ENCODE measurements around the gene MED22.

The MED22 gene

DNA sequence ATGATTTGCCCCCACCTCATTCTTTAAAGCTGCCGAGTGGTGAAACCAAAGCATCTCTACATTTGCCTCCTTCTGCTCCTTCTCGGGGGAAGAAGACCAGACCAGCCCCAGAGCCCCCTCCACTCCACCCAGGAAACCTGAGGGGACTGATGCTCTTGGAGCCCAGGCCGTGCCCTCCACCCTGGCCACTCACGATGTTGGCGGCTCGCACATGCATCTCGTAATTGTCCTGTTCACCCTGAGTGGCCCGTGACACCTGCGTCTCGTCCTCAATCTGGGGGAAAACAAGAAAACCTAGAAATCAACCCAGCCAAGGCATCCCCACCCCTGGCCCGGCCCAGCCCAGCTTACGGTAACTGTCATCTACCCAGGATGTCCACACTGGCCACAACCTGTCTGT lies 3.0 kb downstream of the MED22 start:
- TF ChIP-seq ZBTB7A (tag by site-specific recombination; IDR thresholded peaks at IDR 0.05; ENCODE audit: low read depth) (no peak), SCRT1 (tag by site-specific recombination; IDR thresholded peaks at IDR 0.05; ENCODE audit: borderline replicate concordance) (no peak), ZNF146 (tag by site-specific recombination; IDR thresholded peaks at IDR 0.05) (no peak), OVOL3 (tag by site-specific recombination; IDR thresholded peaks at IDR 0.05) (no peak), ZNF169 (tag by site-specific recombination; IDR thresholded peaks at IDR 0.05) (no peak), ZXDB (tag by site-specific recombination; IDR thresholded peaks at IDR 0.05) (no peak)
- TF ChIP-seq, protein P1, sequence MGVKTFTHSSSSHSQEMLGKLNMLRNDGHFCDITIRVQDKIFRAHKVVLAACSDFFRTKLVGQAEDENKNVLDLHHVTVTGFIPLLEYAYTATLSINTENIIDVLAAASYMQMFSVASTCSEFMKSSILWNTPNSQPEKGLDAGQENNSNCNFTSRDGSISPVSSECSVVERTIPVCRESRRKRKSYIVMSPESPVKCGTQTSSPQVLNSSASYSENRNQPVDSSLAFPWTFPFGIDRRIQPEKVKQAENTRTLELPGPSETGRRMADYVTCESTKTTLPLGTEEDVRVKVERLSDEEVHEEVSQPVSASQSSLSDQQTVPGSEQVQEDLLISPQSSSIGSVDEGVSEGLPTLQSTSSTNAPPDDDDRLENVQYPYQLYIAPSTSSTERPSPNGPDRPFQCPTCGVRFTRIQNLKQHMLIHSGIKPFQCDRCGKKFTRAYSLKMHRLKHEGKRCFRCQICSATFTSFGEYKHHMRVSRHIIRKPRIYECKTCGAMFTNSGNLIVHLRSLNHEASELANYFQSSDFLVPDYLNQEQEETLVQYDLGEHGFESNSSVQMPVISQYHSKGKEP (tag by site-specific recombination; IDR thresholded peaks at IDR 0.05), result no peak
- TF ChIP-seq, protein P2, sequence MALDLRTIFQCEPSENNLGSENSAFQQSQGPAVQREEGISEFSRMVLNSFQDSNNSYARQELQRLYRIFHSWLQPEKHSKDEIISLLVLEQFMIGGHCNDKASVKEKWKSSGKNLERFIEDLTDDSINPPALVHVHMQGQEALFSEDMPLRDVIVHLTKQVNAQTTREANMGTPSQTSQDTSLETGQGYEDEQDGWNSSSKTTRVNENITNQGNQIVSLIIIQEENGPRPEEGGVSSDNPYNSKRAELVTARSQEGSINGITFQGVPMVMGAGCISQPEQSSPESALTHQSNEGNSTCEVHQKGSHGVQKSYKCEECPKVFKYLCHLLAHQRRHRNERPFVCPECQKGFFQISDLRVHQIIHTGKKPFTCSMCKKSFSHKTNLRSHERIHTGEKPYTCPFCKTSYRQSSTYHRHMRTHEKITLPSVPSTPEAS (tag by site-specific recombination; IDR thresholded peaks at IDR 0.05), result no peak
- TF ChIP-seq, protein P3, sequence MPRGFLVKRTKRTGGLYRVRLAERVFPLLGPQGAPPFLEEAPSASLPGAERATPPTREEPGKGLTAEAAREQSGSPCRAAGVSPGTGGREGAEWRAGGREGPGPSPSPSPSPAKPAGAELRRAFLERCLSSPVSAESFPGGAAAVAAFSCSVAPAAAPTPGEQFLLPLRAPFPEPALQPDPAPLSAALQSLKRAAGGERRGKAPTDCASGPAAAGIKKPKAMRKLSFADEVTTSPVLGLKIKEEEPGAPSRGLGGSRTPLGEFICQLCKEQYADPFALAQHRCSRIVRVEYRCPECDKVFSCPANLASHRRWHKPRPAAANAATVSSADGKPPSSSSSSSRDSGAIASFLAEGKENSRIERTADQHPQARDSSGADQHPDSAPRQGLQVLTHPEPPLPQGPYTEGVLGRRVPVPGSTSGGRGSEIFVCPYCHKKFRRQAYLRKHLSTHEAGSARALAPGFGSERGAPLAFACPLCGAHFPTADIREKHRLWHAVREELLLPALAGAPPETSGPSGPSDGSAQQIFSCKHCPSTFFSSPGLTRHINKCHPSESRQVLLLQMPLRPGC (tag by site-specific recombination; IDR thresholded peaks at IDR 0.05), result no peak

DNA sequence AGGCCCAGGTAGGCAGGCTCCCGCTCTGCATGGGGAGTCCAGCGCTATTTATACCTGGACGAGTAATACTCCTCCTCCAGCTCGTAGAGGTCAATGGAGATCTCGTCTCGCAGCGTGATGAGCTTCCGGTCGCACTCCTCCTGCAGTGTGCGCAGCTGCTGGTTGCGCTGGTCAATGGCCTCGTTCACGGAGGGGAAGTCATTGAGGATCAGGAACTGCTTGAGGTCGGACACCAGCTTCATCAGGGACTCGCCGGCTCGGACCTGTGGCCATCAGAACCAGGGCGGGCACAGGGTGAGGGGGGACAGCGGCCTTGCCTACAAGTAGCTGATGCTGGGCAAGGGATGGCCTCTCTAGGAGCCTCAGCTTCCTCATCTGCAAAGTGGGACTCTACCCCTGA lies 3.9 kb downstream of the MED22 start:
- no peak overlapping the region for H3K4me3 ChIP-seq (ENCODE audit: low read depth, low read length)
- ChIA-PET CTCF (interaction anchor here (1.4 to 3.1 kb wide), 2 partner anchors 14 to 158 kb away, joined by 6 to 17 read pairs; no protein-coding TSS in a partner anchor), POLR2A (interaction anchor here (0.6 to 1.9 kb wide), 4 partner anchors 9 to 249 kb away, joined by 3 to 6 read pairs (median 4); partner anchors contain the start of gene SURF1)
- no peaks in the 10 kb centered on the region for H3K9me3 ChIP-seq (ENCODE audit: control insufficient read depth, insufficient read depth, low read depth, low read length)
- H3K36me3 ChIP-seq (ENCODE audit: control insufficient read depth in 2 of 2, insufficient read depth in 1 of 2, low read length in 2 of 2), result peaks cover 0 to 81% of the 10 kb centered on the region in 2 experiments; a peak in 1 of 3 replicates
- H3K4me1 ChIP-seq (ENCODE audit: control insufficient read depth, insufficient read depth, low read length), result no peaks in the 10 kb centered on the region
- TF ChIP-seq BCL11A (tag by site-specific recombination; IDR thresholded peaks at IDR 0.05; ENCODE audit: low read depth) (no peak), ZNF114 (tag by site-specific recombination; IDR thresholded peaks at IDR 0.05) (no peak), ZNF501 (tag by site-specific recombination; IDR thresholded peaks at IDR 0.05) (no peak), ZFHX2 (tag by site-specific recombination; conservative IDR thresholded peaks at IDR 0.05) (no peak), ZNF777 (tag by site-specific recombination; IDR thresholded peaks at IDR 0.05; ENCODE audit: borderline replicate concordance) (no peak), GFI1B (tag by site-specific recombination; IDR thresholded peaks at IDR 0.05) (no peak), ZFP3 (tag by site-specific recombination; IDR thresholded peaks at IDR 0.05; ENCODE audit: low read depth) (no peak), ZNF155 (tag by site-specific recombination; IDR thresholded peaks at IDR 0.05) (no peak), ZNF324 (tag by site-specific recombination; IDR thresholded peaks at IDR 0.05) (no peak), ZNF621 (tag by site-specific recombination; IDR thresholded peaks at IDR 0.05) (no peak), ZNF558 (tag by site-specific recombination; IDR thresholded peaks at IDR 0.05) (no peak), ZNF366 (tag by site-specific recombination; conservative IDR thresholded peaks at IDR 0.05) (no peak)
- TF ChIP-seq, protein P4, sequence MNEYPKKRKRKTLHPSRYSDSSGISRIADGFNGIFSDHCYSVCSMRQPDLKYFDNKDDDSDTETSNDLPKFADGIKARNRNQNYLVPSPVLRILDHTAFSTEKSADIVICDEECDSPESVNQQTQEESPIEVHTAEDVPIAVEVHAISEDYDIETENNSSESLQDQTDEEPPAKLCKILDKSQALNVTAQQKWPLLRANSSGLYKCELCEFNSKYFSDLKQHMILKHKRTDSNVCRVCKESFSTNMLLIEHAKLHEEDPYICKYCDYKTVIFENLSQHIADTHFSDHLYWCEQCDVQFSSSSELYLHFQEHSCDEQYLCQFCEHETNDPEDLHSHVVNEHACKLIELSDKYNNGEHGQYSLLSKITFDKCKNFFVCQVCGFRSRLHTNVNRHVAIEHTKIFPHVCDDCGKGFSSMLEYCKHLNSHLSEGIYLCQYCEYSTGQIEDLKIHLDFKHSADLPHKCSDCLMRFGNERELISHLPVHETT (tag by site-specific recombination; IDR thresholded peaks at IDR 0.05), result no peak
- TF ChIP-seq, protein P5, sequence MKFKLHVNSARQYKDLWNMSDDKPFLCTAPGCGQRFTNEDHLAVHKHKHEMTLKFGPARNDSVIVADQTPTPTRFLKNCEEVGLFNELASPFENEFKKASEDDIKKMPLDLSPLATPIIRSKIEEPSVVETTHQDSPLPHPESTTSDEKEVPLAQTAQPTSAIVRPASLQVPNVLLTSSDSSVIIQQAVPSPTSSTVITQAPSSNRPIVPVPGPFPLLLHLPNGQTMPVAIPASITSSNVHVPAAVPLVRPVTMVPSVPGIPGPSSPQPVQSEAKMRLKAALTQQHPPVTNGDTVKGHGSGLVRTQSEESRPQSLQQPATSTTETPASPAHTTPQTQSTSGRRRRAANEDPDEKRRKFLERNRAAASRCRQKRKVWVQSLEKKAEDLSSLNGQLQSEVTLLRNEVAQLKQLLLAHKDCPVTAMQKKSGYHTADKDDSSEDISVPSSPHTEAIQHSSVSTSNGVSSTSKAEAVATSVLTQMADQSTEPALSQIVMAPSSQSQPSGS (tag by site-specific recombination; IDR thresholded peaks at IDR 0.05; ENCODE audit: low read depth), result no peak
- no peak overlapping the region for H3K27ac ChIP-seq (ENCODE audit: extremely low read depth, low read depth, low read length)

More for the DNA sequence above, 3.0 kb downstream of the MED22 start:
- ChIA-PET POLR2A (no interaction called here), CTCF (interaction anchor here (3.1 kb wide), 1 partner anchor 15 kb away, joined by 17 read pairs; no protein-coding TSS in a partner anchor)
- Histone ChIP-seq H3K36me3 (ENCODE audit: control insufficient read depth in 2 of 2, insufficient read depth in 1 of 2, low read length in 2 of 2) (peaks cover 3 to 82% of the 10 kb centered on the region in 2 experiments; a peak in 1 of 3 replicates), H3K9me3 (ENCODE audit: control insufficient read depth, insufficient read depth, low read depth, low read length) (no peaks in the 10 kb centered on the region), H3K4me1 (ENCODE audit: control insufficient read depth, insufficient read depth, low read length) (no peaks in the 10 kb centered on the region), H3K27ac (ENCODE audit: extremely low read depth, low read depth, low read length) (no peak overlapping the region), H3K4me3 (ENCODE audit: low read depth, low read length) (no peak overlapping the region)

All from HEK293 (cell line).